Measurements from ENCODE around the gene COL26A1.
"Not testable (repeated sequence)": the region's sequence is repeated elsewhere in the genome, so short reads cannot be mapped to it uniquely, and the experiment has no call there.

Gene COL26A1

GRCh38 chr7:101604331-101604933 lies 241.8 kb downstream of the COL26A1 start:
- no peak for DNase-seq

- not testable (repeated sequence) for DNase-seq
Measured at GRCh38 chr7:101604934-101605332, 242.3 kb downstream of the COL26A1 start.

- DNase-seq = no peak
Measured at GRCh38 chr7:101605611-101606497, 243.2 kb downstream of the COL26A1 start.

DNA sequence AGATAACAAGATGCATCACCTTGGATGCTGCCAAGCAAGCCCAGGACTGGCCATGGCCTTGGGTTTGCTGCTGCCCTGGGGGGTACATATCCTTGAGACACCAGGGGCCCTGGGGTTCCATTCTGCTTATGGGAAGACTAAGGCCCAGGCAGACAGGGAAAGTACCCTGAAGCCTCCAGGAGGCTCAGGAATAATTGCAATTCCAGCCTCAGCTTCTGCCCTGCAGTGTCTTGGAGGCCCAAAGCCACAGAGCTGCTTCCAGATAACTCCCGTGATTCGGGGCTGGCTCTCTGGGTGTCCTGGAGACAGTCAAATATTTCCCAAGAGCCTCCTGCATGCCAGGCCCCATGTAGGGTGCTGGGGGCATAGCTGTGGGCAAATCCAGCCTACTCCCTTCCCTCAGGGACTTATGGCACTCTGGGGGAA lies 243.8 kb downstream of the COL26A1 start:
- no peak for DNase-seq

Measured in hematopoietic multipotent progenitor cell treated with erythropoietin and hydrocortisone succinate and interleukin-3 and kit ligand, for 6 days (in vitro differentiated cells).